Endothelial cell of umbilical vein (primary cell): ENCODE data around the gene TK2. TPM values are rescaled to one million over a fixed set of nuclear protein-coding genes. Genes with fewer than 3 reads are reported as not detected.

Experiments
- BruUV-seq: library from RNA; stranded (reverse); fragments of 400-500 nt; replicated peaks from 2 replicates; lab custom pipeline; 2021; lab: Mats Ljungman, UMichigan
- CTCF ChIA-PET: fragments of 300-600, 350-600 bp; sonication (Branson Sonifier 250); formaldehyde crosslinking; loops from one replicate; lab custom pipeline; 2021; ENCODE audit warnings: antibody characterized with exemption, inconsistent platforms; lab: Charles Lee
- POLR2A ChIA-PET: fragments of 300-600, 350-600 bp; sonication (Branson Sonifier 250); formaldehyde crosslinking; loops from one replicate; lab custom pipeline; 2021; ENCODE audit warnings: antibody characterized with exemption, inconsistent platforms; lab: Charles Lee
- DNase-seq: peaks from one replicate; pipeline ENCODE4 v3.0.0-alpha.2; 2011; ENCODE audit warnings: low read depth, low spot score
- FAIRE-seq: peaks from 2 replicates; lab custom pipeline; 2011; peaks lifted over from hg19 to GRCh38; lab: Jason Lieb, UNC
- H2AFZ ChIP-seq: 2 replicates; pipeline ENCODE4 v1.6.0; 2012; ENCODE audit warnings: low read depth, low read length, control low read depth, inconsistent platforms
- H3K27ac ChIP-seq: 2 replicates; pipeline ENCODE4 v1.5.1; 2011; ENCODE audit warnings: low read depth, mild to moderate bottlenecking, control low read depth, low read length, moderate library complexity; ENCODE audit not compliant: insufficient read depth
- H3K27me3 ChIP-seq, 2 experiments: 2 replicates each; pipeline versions ENCODE4 v1.6.0 to v1.6.1; 2011; ENCODE audit warnings: low read length in 2 of 2, mixed read lengths in 1 of 2; ENCODE audit not compliant: control insufficient read depth in 2 of 2, insufficient read depth in 2 of 2
- H3K36me3 ChIP-seq, 2 experiments: 2 replicates in 1 of 2; 3 replicates in 1 of 2; pipeline ENCODE4 v1.5.1; 2011; ENCODE audit warnings: low read length in 2 of 2, mild to moderate bottlenecking in 1 of 2, moderate library complexity in 1 of 2; ENCODE audit not compliant: control insufficient read depth in 2 of 2, insufficient read depth in 2 of 2; ENCODE audit errors: extremely low read depth in 1 of 2
- H3K4me1 ChIP-seq: 3 replicates; pipeline ENCODE4 v1.5.1; 2011; ENCODE audit warnings: mild to moderate bottlenecking, low read length; ENCODE audit not compliant: control insufficient read depth, insufficient read depth; ENCODE audit errors: extremely low read depth
- H3K4me2 ChIP-seq: 2 replicates; pipeline ENCODE4 v1.6.1; 2011; ENCODE audit warnings: low read length, control low read depth, mixed read lengths; ENCODE audit not compliant: insufficient read depth
- H3K4me3 ChIP-seq, 3 experiments: fragments of 200-600 bp in 1 of 3; sonication (generic), shearing (Covaris generic) in 1 of 3; replicated peaks in 1 of 3; 2 replicates each; pipeline ENCODE4 v1.5.1; 2011 to 2016; ENCODE audit warnings: control low read depth in 3 of 3, low read length in 3 of 3, mild to moderate bottlenecking in 2 of 3, inconsistent platforms in 1 of 3, low read depth in 1 of 3, moderate library complexity in 1 of 3; ENCODE audit not compliant: insufficient read depth in 1 of 3
- H3K79me2 ChIP-seq: 2 replicates; pipeline ENCODE4 v1.6.0; 2012; ENCODE audit warnings: low read length, inconsistent platforms; ENCODE audit not compliant: control insufficient read depth, insufficient read depth
- H3K9ac ChIP-seq: replicated peaks from 2 replicates; pipeline ENCODE3; 2011; ENCODE audit warnings: low read length, control low read depth; ENCODE audit not compliant: insufficient read depth; ENCODE audit errors: extremely low read depth
- H3K9me1 ChIP-seq: replicated peaks from 3 replicates; pipeline ENCODE4 v1.6.0; 2011; ENCODE audit warnings: mild to moderate bottlenecking, low read length; ENCODE audit not compliant: control insufficient read depth, insufficient read depth; ENCODE audit errors: extremely low read depth
- H3K9me3 ChIP-seq: replicated peaks from 2 replicates; pipeline ENCODE4 v1.5.1; 2012; ENCODE audit warnings: low read length, inconsistent platforms; ENCODE audit not compliant: control insufficient read depth, insufficient read depth
- H4K20me1 ChIP-seq: replicated peaks from 2 replicates; pipeline ENCODE3; 2011; ENCODE audit warnings: mild to moderate bottlenecking, low read length; ENCODE audit not compliant: control insufficient read depth, insufficient read depth; ENCODE audit errors: extremely low read depth
- EZH2 ChIP-seq: IDR thresholded peaks from 2 replicates; pipeline ENCODE4 v1.6.1; 2012; ENCODE audit warnings: borderline replicate concordance, low read depth, mild to moderate bottlenecking, moderate library complexity, low read length, inconsistent platforms; ENCODE audit not compliant: severe bottlenecking
- FOS ChIP-seq: IDR thresholded peaks from 2 replicates; pipeline ENCODE4 v1.6.1; 2011; ENCODE audit warnings: mild to moderate bottlenecking, low read length, moderate library complexity, borderline replicate concordance; ENCODE audit not compliant: insufficient read depth
- GATA2 ChIP-seq: IDR thresholded peaks from 2 replicates; pipeline ENCODE4 v1.7.0; 2011; ENCODE audit warnings: low read depth, mild to moderate bottlenecking, moderate library complexity, mixed read lengths, low read length; ENCODE audit not compliant: insufficient read length, insufficient read depth
- JUN ChIP-seq: IDR thresholded peaks from 2 replicates; pipeline ENCODE4 v1.6.1; 2011; ENCODE audit warnings: borderline replicate concordance, low read depth; ENCODE audit not compliant: insufficient read length, insufficient read depth
- MYC ChIP-seq: IDR thresholded peaks from one replicate; pipeline ENCODE4 v1.6.1; 2011; ENCODE audit warnings: mild to moderate bottlenecking, low read depth, low read length
- POLR2A ChIP-seq: IDR thresholded peaks from 2 replicates; pipeline ENCODE4 v1.6.1; 2012; ENCODE audit warnings: low read depth, mild to moderate bottlenecking, control low read depth, low read length
- POLR2AphosphoS5 ChIP-seq: IDR thresholded peaks from 2 replicates; pipeline ENCODE4 v1.6.1; 2012; ENCODE audit warnings: low read depth, mild to moderate bottlenecking, control low read depth, low read length, moderate library complexity; ENCODE audit not compliant: insufficient read depth
- dilution Hi-C: fragments of 300-500 bp; cut with MboI; formaldehyde crosslinking; loops from one replicate; pipeline ENCODE4 v1.15.0; 2019; ENCODE audit warnings: low sequenced_read_pairs; ENCODE audit not compliant: extremely low pct_ligation_motif_present
- intact Hi-C: fragments of 100-400 bp; cut with micrococcal nuclease; formaldehyde crosslinking; loops from one replicate; pipeline ENCODE4 v1.10.0; 2022
- polyA plus RNA-seq, 4 experiments: library from polyadenylated mRNA; depleted of rRNA in 3 of 4; stranded (reverse) in 3 of 4; unstranded in 1 of 4; fragments of >200 nt; gene quantifications; 2 replicates each; pipeline versions ENCODE4 v1.2.1 to v1.2.3, GENCODE V29; 2011 to 2012; ENCODE audit warnings: missing spikeins in 1 of 4
- total RNA-seq: library from RNA; stranded (reverse); gene quantifications from 2 replicates; pipeline ENCODE4 v1.2.3, GENCODE V29; 2021
- TF ChIP-seq, protein P1 (sequence below): IDR thresholded peaks from 2 replicates; pipeline ENCODE4 v1.6.1; 2011; ENCODE audit not compliant: insufficient read depth, insufficient read length
- TF ChIP-seq, protein P2 (sequence below), 2 donors: IDR thresholded peaks; 1 replicate in 1 of 2; 2 replicates in 1 of 2; pipeline ENCODE4 v1.5.1; 2011; ENCODE audit warnings: low read length in 2 of 2, mild to moderate bottlenecking in 2 of 2, moderate library complexity in 2 of 2, control low read depth in 1 of 2, inconsistent platforms in 1 of 2, low read depth in 1 of 2; ENCODE audit not compliant: insufficient read depth in 1 of 2; ENCODE audit errors: extremely low read depth in 1 of 2

The TK2 gene
- total and polyA plus RNA-seq, 2 donors (not counting 3 experiments of a cell fraction or from before 2014, with no cell fraction given), result 12.1 to 25.2 TPM

DNA sequence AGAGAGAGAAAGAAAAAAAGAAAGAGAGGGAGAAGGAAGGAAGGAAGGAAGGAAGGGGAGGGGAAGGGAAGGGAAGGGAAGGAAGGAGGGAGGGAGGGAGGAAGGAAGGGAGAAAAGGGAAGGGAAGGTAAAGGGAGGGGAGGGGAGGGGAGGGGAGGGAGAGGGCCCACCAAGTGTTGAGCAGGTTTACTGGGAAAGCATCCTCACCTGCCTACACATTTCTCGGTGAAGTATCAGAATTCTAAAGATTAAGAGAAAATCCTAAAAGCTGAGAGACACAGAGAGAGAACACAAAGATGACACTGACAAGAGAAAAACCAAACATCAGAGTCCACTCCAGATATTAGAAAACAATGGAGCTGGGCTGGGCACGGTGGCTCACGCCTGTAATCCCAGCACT is 42.3 kb upstream of the TK2 start:
- intact Hi-C loops, result no loop called here
- H2AFZ ChIP-seq, result no peak overlapping the region
- TF ChIP-seq JUN (no peak), FOS (no peak), GATA2 (no peak), POLR2A (no peak), POLR2AphosphoS5 (no peak), EZH2 (no peak), MYC (no peak)
- TF ChIP-seq, protein P1, sequence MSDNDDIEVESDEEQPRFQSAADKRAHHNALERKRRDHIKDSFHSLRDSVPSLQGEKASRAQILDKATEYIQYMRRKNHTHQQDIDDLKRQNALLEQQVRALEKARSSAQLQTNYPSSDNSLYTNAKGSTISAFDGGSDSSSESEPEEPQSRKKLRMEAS, result no peak
- TF ChIP-seq, protein P2, sequence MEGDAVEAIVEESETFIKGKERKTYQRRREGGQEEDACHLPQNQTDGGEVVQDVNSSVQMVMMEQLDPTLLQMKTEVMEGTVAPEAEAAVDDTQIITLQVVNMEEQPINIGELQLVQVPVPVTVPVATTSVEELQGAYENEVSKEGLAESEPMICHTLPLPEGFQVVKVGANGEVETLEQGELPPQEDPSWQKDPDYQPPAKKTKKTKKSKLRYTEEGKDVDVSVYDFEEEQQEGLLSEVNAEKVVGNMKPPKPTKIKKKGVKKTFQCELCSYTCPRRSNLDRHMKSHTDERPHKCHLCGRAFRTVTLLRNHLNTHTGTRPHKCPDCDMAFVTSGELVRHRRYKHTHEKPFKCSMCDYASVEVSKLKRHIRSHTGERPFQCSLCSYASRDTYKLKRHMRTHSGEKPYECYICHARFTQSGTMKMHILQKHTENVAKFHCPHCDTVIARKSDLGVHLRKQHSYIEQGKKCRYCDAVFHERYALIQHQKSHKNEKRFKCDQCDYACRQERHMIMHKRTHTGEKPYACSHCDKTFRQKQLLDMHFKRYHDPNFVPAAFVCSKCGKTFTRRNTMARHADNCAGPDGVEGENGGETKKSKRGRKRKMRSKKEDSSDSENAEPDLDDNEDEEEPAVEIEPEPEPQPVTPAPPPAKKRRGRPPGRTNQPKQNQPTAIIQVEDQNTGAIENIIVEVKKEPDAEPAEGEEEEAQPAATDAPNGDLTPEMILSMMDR (IDR thresholded peaks at IDR 0.05; ENCODE audit: extremely low read depth in 1 of 2, insufficient read depth in 1 of 2, low read depth in 1 of 2, low read length in 2 of 2), result no peak
- DNase-seq (no peak), FAIRE-seq (no peak)
- no peak overlapping the region for H3K4me3 ChIP-seq
- no peak overlapping the region for H3K4me2 ChIP-seq
- dilution Hi-C loops, result no loop called here
- ChIA-PET CTCF (interaction anchor here (1.1 kb wide), 1 partner anchor 77 kb away, joined by 4 read pairs; no protein-coding TSS in a partner anchor), POLR2A (no interaction called here)
- no peaks in the 10 kb centered on the region for H3K36me3 ChIP-seq
- no peak overlapping the region for H3K9ac ChIP-seq
- no peaks in the 10 kb centered on the region for H3K4me1 ChIP-seq
- H4K20me1 ChIP-seq, result no peaks in the 10 kb centered on the region
- H3K9me1 ChIP-seq, result no peaks in the 10 kb centered on the region
- peaks cover 0 to 6% of the 10 kb centered on the region in 2 experiments for H3K27me3 ChIP-seq
- no peaks in the 10 kb centered on the region for H3K9me3 ChIP-seq
- no peaks in the 10 kb centered on the region for H3K79me2 ChIP-seq
- H3K27ac ChIP-seq, result no peak overlapping the region
- BruUV-seq, result no TSS peak
